Astrocyte of the spinal cord (primary cell): ENCODE measurements around the gene ST3GAL3.

Experiments
- DNase-seq: peaks from one replicate; pipeline ENCODE4 v3.0.0; 2011; ENCODE audit warnings: low read depth, low spot score
- H3K4me3 ChIP-seq: 2 replicates; pipeline ENCODE4 v1.5.1; 2011; ENCODE audit warnings: low read depth, mild to moderate bottlenecking, low read length, moderate library complexity
- in situ Hi-C: cut with HindIII; loops from 2 replicates; pipeline ENCODE4 v1.10.0; 2017; ENCODE audit warnings: low sequenced_read_pairs
- TF ChIP-seq, protein P1 (sequence below): IDR thresholded peaks from 2 replicates; pipeline ENCODE4 v1.5.1; 2012; ENCODE audit warnings: low read depth, mild to moderate bottlenecking, low read length, inconsistent platforms

Gene ST3GAL3

DNA sequence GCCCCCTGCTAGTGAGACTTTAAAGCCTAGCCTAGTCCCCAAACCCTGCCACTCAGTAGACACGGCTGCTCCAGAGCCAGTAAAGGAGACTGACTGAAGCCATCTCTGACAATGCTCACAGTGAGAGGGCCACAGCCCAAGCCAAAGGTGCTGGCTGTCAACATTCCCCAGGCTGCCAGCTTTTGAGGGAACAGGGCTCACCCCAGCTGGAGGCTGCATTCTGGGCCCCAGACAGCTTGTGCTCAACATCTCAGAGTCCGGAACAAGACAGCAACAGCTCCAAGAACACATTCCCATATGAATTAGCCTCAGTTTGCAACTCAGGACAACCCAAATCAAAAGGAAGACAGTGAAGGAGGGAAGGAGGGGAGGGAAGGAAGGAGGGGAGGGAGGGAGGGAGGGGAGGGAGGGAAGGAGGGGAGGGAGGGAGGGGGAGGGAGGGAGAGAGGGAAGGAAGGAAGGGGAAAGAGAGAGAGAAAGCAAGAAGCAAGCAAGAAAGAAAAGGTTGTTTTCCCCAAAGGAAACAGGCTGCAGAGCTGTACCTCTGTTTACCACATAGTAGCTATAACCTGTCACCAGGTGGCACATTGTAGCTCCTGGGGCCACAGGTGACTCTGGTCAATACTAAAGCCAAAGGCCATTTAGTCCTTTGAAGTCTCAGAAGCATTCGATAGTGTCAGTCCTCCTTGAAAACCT is 231.7 kb downstream of the ST3GAL3 start:
- no peak overlapping the region for H3K4me3 ChIP-seq
- TF ChIP-seq, protein P1, sequence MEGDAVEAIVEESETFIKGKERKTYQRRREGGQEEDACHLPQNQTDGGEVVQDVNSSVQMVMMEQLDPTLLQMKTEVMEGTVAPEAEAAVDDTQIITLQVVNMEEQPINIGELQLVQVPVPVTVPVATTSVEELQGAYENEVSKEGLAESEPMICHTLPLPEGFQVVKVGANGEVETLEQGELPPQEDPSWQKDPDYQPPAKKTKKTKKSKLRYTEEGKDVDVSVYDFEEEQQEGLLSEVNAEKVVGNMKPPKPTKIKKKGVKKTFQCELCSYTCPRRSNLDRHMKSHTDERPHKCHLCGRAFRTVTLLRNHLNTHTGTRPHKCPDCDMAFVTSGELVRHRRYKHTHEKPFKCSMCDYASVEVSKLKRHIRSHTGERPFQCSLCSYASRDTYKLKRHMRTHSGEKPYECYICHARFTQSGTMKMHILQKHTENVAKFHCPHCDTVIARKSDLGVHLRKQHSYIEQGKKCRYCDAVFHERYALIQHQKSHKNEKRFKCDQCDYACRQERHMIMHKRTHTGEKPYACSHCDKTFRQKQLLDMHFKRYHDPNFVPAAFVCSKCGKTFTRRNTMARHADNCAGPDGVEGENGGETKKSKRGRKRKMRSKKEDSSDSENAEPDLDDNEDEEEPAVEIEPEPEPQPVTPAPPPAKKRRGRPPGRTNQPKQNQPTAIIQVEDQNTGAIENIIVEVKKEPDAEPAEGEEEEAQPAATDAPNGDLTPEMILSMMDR, result no peak
- DNase-seq, result no peak
- in situ Hi-C loops, result no loop called here

DNA sequence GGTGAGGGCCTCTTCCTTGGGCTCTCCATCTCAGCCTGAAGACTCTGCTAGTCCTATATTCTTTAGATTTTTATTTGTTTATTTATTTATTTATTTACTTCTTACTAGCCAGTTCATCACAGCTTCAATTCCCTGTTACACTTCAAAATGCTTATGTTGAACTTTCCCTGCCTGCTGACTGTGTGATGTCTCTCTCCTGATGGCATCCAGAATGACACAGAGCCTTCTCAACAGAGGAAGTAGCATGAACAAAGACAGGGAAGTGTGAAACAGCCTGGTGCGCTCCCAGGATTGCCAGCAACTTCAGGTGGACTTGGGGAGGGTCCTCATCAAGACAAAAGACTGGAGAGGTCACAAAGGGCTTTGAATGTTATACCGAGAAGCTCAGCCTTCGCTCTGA is 235.1 kb downstream of the ST3GAL3 start:
- DNase-seq, result no peak
- H3K4me3 ChIP-seq, result no peak overlapping the region
- TF ChIP-seq, protein P1, result no peak
- in situ Hi-C loops, result no loop called here

DNA sequence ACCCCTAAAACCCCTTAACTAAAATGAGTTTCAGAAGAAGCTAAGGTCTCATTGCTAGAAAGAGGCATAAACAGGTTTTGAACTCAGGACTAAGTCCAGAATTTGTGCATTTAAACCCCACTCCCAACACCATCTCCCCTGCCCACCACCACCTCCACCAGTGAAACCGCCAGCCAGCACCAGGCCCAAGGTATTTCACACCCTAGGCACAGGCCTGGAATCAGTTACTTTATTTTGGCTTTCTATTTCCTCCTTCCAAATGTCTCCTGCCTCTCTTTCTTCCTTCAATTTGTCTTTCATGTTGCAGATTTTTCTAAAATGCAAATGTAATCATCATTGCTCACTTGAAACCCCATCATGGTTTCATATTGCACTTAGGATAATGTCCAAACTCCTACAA is 237.5 kb downstream of the ST3GAL3 start:
- TF ChIP-seq, protein P1, result no peak
- no peak overlapping the region for H3K4me3 ChIP-seq
- no peak for DNase-seq
- in situ Hi-C loops, result no loop called here

DNA sequence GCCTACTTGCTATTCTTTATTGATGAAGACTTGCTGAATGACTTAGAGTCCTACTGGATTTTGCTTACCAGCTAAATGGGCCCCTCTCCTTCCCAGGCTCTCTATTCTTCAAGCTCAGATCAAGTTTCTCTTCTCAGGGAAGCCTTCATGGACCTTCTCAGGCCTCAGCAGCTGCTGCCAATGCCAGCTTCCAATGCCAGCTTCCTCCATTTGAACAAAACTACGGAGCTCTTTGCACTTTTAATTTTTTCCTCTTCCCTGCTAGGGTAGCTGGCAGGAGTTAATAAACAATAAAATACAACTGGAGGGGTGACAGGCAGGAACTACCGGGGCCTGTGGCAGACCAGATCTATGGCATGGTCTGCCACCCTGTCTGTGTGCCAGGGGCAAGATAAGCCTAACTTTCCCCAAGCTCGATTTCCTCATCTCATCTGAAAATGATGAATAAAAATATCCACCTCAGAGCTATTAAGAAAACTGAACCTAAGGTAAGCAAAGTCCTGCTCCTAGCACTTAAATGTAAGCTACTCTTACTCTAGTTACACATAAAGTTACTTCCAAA is 238.4 kb downstream of the ST3GAL3 start:
- in situ Hi-C loops, result no loop called here
- peak overlapping the region; percentile 71 for H3K4me3 ChIP-seq
- DNase-seq, result no peak
- TF ChIP-seq, protein P1, result no peak

DNA sequence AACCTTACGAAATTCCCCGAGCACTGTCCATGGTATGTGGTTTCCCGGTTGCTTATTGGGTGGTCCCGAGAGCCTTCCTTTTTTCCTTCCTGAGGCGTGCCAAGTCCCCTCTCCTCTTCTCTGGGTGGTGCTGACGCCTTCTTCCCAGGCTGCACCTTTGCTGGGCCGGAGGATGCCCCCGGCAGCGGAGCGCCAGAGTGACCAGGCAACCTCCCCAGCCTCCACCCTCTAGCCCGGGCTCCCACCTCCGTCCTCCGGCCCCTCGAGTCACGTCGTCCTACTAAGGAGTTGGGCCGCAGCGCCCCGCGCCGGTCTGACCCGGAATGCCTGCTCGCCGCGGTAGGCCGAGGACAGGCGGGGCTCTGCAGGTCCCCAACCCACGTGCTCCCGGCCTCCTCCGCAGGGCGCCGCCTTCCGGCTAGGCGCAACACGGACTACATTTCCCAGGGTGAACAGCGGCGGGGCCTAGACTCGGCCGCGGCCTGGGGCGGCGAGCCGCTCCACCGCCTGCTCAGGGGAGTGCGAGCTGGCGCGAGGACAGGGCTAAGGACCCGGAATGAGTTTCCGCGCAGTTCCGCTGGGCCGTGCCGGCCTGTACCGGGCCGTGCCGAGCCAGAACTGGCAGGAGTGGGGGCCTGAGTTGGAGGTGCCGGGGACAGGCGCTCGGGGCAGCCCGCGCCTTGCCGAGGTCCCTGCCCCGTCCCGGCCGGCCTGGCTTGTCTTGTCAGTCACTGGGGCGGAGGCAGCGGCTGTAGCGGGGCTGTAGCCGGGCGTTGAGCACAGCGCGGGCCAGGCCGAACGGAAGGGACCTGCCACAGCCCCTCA is 239.1 kb downstream of the ST3GAL3 start, which contains the start of gene IPO13:
TSS of gene IPO13 (plus strand) at position 715 of the 825 bp plus-strand sequence. CDS start 651 bp downstream, outside the sequence.
- peak within 1 kb of the TSS; percentile 71 for H3K4me3 ChIP-seq
- TF ChIP-seq, protein P1, result peak; percentile 59
- DNase-seq, result peak; percentile 96
- in situ Hi-C loops, result no loop called here

DNA sequence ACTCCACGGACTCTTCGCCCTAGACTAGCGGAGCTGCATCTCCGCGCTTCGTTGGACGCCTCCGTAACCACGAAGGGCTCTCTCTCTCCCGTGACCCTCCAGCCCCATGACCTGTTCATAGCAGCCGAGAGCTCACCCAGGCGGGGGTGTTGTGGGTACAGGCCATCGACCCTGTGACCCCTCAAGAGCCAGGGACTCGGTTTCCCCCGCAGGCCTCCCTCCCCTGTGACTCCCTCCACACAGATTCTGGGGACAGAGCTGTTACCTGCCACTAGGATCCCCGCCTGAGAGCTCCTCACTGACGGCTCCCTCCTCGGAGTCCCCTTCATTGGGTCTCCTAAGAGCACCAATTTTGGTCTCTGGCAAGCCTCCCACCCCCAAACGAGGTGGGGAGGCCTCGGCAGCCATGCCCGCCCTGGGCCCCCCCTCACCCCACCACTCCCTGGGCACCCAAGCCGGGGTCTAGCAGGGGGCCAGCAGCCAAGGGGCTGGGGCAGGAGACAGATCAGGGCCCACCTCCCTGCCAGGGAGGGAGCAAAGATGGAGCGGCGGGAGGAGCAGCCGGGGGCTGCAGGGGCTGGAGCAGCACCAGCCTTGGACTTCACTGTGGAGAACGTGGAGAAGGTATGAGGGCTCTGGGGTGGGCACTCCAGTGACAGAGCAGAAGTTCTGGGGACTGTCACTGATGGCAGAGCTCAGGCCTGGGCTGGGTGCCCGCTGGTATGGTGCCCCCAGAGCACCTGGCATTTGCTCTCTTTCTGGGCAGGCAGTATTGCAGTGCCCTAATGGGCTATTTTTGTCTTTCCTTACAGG is 239.9 kb downstream of the ST3GAL3 start:
- no peak for DNase-seq
- in situ Hi-C loops, result no loop called here

More for the DNA sequence above, 239.9 kb downstream of the ST3GAL3 start:
- H3K4me3 ChIP-seq, result peak overlapping the region; percentile 71
- TF ChIP-seq, protein P1, result no peak
